Pulmonary artery endothelial cell (primary cell): ENCODE results near the gene FLACC1. TPM values are rescaled to one million over a fixed set of nuclear protein-coding genes. Genes with fewer than 3 reads are reported as not detected.
"Not testable (repeated sequence)": the region's sequence is repeated elsewhere in the genome, so short reads cannot be mapped to it uniquely, and the experiment has no call there.

Experiments used
- DNase-seq: peaks from one replicate; pipeline ENCODE4 v3.0.0-alpha.2; 2011; ENCODE audit warnings: low read depth, low spot score
- total RNA-seq: library from RNA; depleted of rRNA; stranded (reverse); fragments of >200 nt; gene quantifications from 2 replicates; pipeline ENCODE4 v1.2.3, GENCODE V29; 2014

FLACC1 gene
- total RNA-seq, 1 donor from 2014 or later: 0.33 TPM

DNA sequence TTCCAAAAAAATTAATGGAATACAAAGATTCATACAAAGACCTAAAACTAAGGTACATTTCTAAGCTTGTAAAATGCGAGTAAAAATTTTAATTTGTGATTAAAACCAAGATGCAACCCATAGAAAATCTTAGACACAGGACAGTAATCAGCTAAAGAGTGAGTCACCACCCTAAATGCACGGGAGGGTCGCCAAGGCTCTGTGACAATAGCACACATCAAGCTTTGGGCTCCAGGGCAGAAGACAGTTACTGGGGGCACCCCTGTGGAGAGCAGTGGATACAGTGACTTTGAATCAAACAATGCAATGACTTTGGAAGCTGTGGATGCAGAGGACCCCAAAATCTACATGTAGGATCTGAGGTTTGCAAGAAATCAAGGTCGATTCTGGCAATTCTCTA, 7.5 kb downstream of the FLACC1 start:
- no peak for DNase-seq

DNA sequence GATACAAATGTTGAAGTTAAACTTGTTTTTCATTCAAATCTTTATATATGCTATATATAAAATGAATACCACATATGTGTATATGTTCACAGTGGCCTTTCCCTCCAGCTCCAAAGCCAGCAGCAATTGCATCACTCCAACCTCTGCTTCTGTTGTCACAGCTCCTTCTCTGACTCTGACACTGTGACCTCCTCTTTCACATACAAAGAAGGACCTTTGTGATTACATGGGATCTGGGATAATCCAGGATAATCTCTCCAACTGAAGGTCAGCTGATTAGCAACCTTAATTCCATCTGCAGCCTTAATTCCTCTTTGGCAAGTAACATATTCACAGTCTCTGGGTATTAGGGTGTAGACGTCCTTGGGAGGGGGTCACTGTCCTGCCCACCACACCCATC, 8.4 kb downstream of the FLACC1 start:
- DNase-seq: no peak

DNA sequence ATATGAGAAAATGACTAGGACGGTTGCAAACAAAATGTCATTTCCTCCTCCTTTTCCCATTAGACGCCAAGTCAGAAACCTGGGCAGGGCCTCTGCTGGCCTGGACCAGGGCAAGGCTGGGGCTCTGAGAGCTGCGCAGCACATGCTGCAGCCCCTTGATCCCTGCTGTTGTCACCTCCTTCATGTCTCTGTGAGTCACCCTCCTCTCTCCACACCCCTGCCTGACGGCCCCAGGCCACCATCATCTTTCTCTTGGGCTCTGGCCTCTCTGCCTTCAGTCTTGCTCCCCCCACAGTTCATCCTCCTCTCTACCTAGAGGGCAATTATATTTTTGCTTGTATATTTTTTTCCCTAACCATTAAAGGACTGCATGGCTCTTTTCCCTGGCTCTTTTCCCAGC, 10.0 kb downstream of the FLACC1 start:
- DNase-seq: no peak

DNA sequence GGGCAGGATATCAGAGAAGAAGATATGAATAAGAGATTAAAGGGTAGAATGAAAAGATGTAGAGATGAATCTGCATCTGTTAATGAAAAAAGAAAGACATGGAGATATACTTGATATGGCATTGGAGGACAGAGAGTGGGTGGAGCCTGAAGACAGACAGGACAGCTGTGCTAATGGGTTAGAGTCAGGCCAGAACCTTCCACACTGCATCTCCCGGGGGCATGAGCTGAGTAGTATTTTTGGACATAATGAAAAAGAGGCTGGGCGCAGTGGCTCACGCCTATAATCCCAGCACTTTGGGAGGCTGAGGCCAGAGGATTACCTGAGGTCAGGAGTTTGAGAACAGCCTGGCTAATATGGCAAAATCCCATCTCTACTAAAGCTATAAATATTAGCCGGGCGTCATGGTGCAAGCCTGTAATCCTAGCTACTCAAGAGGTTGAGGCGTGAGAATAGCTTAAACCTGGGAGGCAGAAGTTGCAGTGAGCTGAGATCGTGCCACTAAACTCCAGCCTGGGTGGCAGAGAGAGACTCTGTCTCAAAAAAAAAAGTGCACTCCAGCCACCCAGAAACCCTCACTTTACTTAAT, 11.4 kb downstream of the FLACC1 start:
- DNase-seq: no peak

DNA sequence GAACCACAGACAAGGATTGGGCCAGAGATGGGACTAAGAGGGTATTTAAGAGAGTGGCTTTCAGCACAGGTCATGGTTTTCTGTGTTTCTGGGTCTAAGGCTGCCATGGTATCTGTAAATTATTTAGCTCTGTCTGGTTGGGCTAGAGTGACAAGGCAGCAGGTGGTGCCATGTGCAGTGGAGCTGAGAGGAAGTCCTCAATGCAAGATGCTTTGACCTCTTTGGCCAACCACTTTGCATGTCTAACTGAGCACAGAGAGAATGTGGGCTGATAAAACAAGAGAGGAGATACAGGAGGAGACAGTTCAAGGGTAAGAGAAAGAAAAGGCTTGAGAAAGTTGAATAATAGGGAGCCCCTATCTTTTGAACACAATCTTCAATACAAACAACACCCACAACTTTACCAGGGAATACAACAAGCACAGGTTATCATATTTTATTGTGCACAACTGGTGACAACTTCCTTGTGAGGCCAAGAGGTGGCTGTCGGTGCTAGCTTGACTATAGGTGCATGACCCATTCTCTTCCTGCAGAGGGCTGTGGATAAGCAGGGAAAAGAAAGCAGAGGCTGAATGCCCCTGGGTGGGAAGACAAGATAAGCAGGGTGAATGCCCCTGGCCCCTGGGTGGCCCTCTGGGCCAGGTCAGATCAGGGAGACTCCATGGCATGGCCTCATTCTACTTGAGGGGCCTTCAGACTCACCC, 12.3 kb downstream of the FLACC1 start:
- DNase-seq: no peak

DNA sequence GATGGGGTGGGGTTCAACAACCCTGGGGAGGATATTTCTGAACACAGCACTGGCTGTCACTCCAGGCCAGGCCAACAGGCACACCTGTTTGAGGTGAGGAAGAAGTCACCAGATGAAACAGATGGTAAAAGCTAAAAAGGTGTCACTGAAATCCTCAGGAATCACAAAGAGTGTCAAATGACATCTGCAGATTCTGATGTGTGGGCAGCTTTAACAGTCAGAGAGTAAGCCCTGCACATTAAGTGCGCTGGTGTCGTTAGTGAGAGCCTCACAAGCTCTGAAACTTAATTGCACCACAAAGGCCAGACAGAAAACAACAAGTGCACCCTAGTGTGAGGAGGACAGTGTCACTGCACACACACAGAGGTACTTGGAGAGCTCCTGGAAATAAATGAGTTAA, 13.6 kb downstream of the FLACC1 start:
- no peak for DNase-seq

DNA sequence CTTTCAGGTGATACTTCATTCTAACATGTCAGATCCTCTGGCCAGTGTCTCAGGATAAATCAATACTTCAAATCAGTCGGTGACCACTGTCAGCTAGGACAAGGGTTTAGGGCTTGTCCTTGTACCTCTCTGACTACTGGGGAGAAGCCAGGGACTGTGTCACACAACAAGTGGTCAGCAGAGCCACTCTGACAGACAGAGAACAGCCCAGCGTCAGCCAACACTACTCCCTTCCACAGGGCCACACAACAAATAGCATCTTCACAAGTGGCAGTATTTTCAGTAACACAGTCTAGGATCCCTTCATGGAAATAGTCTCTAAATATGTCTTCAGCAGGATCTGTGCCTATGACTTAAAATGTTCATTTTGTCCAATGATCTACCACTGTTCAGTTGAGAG, 14.2 kb downstream of the FLACC1 start:
- no peak for DNase-seq

DNA sequence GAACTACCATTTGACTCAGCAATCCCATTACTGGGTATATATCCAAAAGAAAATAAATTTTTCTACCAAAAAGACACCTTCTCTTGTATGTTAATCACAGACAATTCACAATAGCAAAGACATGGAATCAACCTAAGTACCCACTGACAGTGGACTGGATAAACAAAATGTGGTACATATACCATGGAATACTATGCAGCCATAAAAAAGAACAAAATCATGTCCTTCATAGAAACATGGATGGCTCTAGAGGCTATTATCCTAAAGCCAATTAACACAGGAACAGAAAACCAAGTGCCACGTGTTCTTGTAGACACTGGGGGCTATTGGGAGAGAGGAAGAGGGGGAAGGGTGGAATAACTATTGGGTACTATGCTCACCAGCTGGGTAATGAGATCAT, 27.7 kb downstream of the FLACC1 start:
- no peak for DNase-seq

DNA sequence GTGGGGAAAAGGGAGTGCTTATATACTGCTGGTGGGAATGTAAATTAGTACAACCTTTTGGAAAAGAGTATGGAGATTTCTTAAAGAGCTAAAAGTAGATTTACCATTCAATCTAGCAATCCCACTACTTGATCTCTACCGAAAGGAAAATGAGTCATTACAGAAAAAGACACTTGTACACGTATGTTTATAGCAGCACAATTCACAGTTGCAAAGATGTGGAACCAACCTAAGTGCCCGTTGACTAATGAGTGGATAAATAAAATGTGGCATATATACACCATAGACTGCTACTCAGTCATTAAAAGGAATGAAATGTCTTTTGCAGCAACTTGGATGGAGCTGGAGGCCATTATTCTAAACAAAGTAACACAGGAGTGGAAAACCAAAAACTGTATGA, 29.5 kb downstream of the FLACC1 start:
- no peak for DNase-seq

DNA sequence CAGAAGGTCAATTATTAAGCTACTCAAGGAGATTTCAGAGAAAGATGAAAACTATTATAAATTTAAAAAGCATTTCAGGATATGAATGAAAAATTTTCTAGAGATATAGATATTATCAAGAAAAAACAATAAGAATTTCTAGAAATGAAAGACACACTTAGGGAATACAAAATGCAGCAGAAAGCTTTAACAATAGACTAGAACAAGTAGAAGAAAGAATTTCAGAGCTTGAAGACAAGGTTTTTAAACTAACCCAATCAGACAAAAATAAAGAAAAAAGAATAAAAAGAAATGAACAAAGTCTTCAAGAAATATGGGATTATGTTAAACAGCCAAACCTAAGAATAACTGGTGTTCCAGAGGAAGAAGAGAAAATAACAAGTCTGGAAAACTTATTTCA, 34.4 kb downstream of the FLACC1 start:
- no peak for DNase-seq

DNA sequence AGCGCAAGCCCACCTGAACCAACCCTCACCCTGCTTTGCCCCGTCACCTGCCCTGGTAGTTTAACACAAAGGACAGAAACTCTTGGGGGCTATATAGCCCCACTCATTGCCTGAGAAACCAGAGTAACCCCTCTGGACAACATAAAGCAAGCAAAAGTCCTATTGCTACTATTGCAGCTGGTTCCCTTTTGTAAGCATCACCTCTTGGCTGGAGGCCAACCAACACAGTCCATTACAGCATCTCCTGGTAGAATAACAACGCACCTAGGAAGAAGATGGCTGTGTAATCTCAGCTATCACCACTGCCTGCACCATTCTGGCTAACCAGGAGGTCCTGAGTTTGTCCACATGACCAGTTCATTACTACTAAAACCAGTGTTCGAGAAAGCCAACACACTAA, 36.4 kb downstream of the FLACC1 start:
- no peak for DNase-seq

DNA sequence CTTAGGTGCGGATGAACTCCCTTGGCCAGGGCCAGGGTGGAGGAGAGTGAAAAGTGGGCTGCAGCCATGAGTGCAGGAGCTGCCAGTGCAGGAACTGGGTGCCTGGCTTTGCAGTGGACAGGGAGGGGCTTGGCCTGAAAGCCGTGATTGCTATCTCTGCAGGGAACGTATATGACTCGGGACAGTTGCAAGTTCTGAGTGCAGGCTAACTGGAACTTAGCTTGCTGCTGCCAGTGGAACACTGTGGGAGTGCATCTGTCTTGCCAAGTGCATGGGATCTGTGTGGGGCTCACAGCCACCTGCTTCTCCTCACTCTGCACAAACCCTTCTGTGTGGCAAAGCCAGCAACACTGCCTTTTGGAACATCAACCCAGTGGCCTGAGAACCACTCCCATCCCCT, 36.9 kb downstream of the FLACC1 start:
- no peak for DNase-seq

DNA sequence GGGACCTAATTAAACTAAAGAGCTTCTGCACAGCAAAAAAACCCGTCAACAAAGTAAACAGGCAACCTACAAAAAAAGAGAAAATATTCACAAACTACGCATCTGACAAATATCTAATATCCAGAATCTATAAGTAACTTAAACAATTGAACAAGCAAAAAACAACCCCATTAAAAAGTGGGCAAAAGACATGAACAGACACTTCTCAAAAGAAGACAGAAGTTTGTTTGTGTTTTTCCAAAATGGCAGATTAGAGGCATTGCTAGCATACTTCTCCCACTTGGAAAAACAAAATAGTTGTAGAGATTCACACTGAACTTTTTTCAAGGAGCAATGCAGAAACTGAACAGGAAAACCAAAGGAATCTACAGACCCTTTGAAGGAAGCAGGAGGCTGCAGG, 37.6 kb downstream of the FLACC1 start:
- no peak for DNase-seq

DNA sequence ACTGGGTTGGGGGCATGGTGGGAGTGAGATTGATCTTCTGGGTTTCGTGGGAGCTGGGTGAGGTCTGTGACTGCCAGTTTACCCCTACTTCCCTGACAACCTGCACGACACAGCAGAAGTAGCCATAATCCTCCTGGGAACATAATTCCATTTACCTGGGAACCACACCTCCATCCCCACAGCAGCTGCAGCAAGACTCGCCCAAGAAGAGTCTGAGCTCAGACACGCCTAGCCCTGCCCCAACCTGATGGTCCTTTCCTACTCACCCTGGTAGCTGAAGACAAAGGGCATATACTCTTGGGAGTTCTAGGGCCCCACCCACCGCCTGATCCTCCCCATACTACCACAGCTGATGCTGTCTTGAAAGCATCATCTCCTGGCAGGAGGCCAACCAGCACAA, 43.8 kb downstream of the FLACC1 start:
- DNase-seq: no peak

DNA sequence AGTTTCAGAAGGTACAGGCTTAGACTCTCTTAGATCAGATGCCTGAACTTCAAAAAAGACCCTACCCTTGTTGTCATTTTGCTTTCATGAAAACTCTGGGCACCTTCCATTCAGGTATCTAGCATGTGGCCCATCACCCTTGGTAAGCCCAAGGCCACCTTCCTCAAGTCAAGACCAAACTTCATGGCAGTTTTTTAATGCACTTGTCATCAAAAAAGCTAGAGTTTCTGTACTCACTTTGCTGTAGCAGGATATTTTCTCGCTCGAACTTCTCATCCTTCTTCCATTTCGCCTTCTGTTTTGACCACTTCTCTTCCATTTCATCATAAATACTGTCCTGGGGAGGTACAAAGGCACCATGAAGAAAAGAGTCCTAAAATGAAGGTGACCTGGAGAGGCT, 48.2 kb downstream of the FLACC1 start:
- DNase-seq: no peak

DNA sequence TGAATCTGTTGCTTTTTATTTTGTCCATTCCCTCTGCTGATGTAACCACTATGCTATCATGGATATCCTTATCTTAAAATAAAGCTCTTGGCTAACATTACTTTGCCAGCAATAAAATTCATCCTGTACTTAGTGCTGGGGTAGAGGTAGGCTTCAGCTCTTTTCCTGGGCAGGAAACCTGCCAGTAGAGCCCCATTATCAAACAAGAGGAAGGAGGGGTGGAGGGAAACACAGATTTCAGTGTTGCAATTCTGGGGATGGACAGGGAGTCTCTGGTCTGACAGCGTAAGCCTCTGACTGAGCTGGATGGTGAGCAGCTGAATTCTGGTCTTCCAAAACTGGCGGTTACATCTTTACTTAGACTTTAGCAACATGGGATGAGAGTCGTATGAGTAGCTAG, 49.3 kb downstream of the FLACC1 start:
- no peak for DNase-seq

DNA sequence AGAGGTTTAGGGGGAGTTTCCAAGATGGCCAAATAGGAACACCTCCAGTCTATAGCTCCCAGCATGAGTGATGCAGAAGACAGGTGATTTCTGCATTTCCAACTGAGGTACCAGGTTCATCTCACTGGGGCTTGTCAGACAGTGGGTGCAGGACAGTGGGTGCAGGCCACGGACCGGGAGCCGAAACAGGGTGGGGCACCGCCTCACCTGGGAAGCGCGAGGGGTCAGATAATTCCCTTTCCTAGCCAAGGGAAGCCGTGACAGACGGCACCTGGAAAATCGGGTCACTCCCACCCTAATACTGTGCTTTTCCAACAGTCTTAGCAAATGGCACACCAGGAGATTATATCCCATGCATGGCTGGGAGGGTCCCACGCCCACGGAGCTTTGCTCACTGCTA, 57.2 kb downstream of the FLACC1 start:
- DNase-seq: not testable (repeated sequence)

DNA sequence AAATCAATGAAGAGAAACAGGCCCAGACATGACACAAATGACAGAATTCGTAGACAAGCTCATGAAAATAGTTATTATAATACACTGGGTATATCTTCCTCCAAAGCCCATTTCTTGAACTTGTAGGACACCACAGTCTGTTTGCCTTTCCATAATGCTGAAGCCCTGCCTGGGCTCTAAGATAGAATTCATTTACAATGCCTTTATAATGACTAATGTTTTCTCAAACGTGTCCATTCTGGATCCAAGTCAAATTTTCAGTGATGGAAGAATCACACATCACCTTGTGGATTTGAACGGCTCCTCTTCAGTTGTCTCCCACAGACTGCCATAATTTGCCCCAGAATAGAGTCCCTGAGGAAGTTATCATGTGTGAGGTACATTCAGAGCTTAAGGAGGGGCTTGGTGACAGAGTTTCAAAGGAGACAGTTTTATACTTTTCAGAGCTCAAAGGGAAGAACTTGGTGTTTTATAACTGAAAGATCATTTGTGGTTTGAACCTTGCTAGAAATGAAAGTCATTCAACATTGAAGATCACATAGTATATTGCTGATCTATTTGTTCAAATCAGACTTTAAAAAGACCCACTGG, 58.6 kb downstream of the FLACC1 start:
- no peak for DNase-seq

DNA sequence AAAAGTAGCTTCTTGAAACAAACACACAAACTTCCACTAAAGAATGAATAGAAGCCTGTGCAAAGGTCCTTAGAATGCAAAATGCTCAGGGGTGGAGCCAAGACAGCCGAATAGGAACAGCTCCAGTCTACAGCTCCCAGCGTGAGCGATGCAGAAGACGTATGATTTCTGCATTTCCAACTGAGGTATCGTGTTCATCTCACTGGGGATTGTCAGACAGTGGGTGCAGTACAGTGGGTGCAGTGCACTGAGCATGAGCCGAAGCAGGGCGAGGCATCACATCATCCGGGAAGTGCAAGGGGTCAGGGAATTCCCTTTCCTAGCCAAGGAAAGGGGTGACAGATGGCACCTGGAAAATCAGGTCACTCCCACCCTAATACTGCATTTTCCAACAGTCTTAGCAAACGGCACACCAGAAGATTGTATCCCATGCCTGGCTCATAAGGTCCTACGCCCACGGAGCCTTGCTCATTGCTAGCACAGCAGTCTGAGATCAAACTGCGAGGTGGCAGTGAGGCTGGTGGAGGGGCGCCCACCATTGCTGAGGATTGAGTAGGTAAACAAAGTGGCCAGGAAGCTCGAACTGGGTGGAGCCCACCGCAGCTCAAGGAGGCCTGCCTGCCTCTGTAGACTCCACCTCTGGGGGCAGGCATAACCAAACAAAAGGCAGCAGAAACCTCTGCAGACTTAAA, 66.5 kb downstream of the FLACC1 start:
- not testable (repeated sequence) for DNase-seq

DNA sequence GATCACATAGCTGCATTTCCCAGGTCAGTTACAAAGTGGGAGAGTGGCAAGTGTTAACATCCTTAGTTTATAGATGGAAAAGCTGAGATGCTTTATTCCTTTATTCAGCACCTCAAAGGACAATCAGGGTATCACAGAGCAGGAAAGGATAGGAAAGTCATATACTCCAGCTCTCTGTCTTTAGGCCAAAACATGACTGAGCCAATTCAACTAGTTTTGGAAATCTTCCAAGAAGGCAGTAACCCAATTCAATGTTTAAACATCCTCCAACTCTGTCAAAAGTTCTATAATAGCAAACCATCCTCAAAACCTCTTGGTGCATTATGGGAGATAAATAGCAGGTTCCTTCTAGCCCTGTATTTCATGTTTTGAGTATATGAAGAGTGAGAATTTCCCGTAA, 71.6 kb downstream of the FLACC1 start:
- no peak for DNase-seq

DNA sequence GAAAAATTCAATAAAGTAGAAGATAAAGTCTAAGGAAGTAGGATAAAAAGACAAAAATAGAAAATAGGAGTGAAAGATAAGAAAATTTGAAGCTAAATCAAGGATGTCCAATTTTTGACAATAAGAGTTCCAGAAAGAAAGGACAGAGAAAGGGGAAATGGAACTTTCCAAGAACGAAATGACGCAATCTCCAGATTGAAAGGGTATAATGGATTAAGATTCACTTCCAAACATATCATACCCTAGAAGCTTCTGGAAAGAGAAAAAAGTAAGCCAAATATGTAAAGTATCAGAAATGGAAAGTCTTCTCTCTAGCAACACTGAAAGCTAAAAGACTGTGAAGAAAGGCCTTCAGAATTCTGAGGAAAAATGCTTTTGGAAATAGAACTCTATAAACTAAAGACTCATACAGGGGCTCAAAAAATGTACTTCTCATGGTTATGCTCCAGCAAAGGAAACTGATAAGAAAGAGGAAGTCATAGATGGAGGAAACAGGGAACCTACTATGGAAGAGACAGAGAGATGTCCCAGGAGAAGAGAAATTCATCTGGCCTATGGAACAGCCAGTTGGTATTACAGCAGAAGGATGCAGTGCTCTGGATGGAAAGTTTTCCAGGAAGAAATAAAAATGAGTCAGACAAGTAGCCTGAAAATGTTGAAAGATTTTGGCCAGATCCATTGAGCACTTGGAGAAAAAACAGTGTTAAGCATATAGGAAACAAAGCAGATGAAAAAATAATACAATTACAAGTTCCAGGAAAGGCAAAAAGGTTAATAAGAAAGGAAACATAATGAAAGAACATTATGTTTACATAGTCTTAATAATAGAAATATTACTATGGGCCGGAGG, 76.7 kb downstream of the FLACC1 start:
- DNase-seq: no peak

DNA sequence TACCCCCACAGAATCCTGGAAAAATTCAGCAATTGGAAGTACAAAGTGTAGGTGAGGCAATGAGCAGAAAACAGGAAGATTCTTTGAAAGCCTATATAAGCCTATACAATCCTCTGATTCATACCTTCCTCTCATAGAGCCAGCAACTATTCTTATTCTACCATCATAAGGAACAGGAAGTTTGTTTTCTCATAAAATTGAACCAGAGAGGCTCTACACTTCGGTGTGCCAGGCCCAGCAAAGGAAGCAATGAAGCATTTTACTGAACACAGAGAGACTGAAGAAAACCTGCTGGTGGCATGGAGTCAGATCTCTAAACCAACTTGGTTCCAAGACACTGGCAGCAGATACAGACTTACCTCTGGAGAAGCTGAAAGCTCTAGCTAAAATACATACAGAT, 78.1 kb downstream of the FLACC1 start:
- no peak for DNase-seq
